Amniotic stem cell (primary cell): ENCODE measurements around the gene MRGPRD.

ENCODE experiments used
- DNase-seq: peaks from one replicate; lab custom pipeline; 2025; lab: John Stamatoyannopoulos, UW

MRGPRD gene

GRCh38 chr11:68930991-68931855 lies 49.6 kb downstream of the MRGPRD start:
- no peak for DNase-seq
